HepG2 (cell line): Measurements from ENCODE around the gene GNAS-AS1. TPM values are rescaled to one million over a fixed set of nuclear protein-coding genes. Genes with fewer than 3 reads are reported as not detected.
A peak's percentile ranks its signal among the peaks of the same experiment; 100 is the strongest.

Source experiments
- DNMT3B ChIP-seq: conservative IDR thresholded peaks from 2 replicates; pipeline ENCODE4 v1.6.1; 2016; ENCODE audit warnings: missing biosample characterization, control low read depth
- ELF3 ChIP-seq: IDR thresholded peaks from 2 replicates; pipeline ENCODE4 v1.6.1; 2016; ENCODE audit warnings: missing genetic modification reagents, missing compliant biosample characterization
- ESRRA ChIP-seq: sonication (generic); formaldehyde crosslinking; IDR thresholded peaks from 2 replicates; pipeline ENCODE4 v1.5.1; 2020; ENCODE audit warnings: mild to moderate bottlenecking, low read depth, missing genetic modification reagents
- KLF16 ChIP-seq, 2 experiments: sonication (generic) in 1 of 2; formaldehyde crosslinking in 1 of 2; IDR thresholded peaks; 2 replicates each; pipeline versions ENCODE4 v1.6.1 to v1.8.0; 2016 to 2023; ENCODE audit warnings: missing genetic modification reagents in 2 of 2, missing compliant biosample characterization in 1 of 2
- MED8 ChIP-seq: sonication (generic); formaldehyde crosslinking; IDR thresholded peaks from 2 replicates; pipeline ENCODE4 v1.8.1; 2023; ENCODE audit warnings: mild to moderate bottlenecking, missing genetic modification reagents; ENCODE audit not compliant: insufficient replicate concordance
- SIX4 ChIP-seq: sonication (generic); formaldehyde crosslinking; IDR thresholded peaks from 2 replicates; pipeline ENCODE4 v1.4.0; 2020; ENCODE audit warnings: missing genetic modification reagents
- SMAD3 ChIP-seq: sonication (generic); formaldehyde crosslinking; IDR thresholded peaks from 2 replicates; pipeline ENCODE4 v1.4.0; 2020; ENCODE audit warnings: missing genetic modification reagents
- SMARCC2 ChIP-seq: fragments of 450-650 bp; IDR thresholded peaks from 2 replicates; pipeline ENCODE4 v1.6.1; 2017; ENCODE audit warnings: antibody characterized with exemption, mild to moderate bottlenecking
- SRF ChIP-seq: IDR thresholded peaks from 2 replicates; pipeline ENCODE4 v1.6.1; 2011; ENCODE audit warnings: mild to moderate bottlenecking, low read depth, low read length, moderate library complexity
- ZNF17 ChIP-seq: sonication (generic); formaldehyde crosslinking; IDR thresholded peaks from 2 replicates; pipeline ENCODE4 v1.5.0; 2020; ENCODE audit warnings: mild to moderate bottlenecking, missing genetic modification reagents
- ZNF251 ChIP-seq: sonication (generic); formaldehyde crosslinking; IDR thresholded peaks from 2 replicates; pipeline ENCODE4 v1.9.0; 2021; ENCODE audit warnings: mild to moderate bottlenecking, missing genetic modification reagents
- ZNF3 ChIP-seq: IDR thresholded peaks from 2 replicates; pipeline ENCODE4 v1.7.0; 2017; ENCODE audit warnings: inconsistent platforms
- ZNF430 ChIP-seq: sonication (generic); formaldehyde crosslinking; IDR thresholded peaks from 2 replicates; pipeline ENCODE4 v1.9.0; 2021; ENCODE audit warnings: mild to moderate bottlenecking, missing genetic modification reagents
- ZNF496 ChIP-seq: sonication (generic); formaldehyde crosslinking; IDR thresholded peaks from 2 replicates; pipeline ENCODE4 v1.8.1; 2023; ENCODE audit warnings: mild to moderate bottlenecking, moderate library complexity, missing genetic modification reagents; ENCODE audit not compliant: insufficient replicate concordance
- ZNF703 ChIP-seq: sonication (generic); formaldehyde crosslinking; IDR thresholded peaks from 2 replicates; pipeline ENCODE4 v1.5.1; 2020; ENCODE audit warnings: missing genetic modification reagents, mild to moderate bottlenecking, moderate library complexity, borderline replicate concordance
- ZSCAN31 ChIP-seq: sonication (generic); formaldehyde crosslinking; IDR thresholded peaks from 2 replicates; pipeline ENCODE4 v1.5.0; 2020; ENCODE audit warnings: low read depth, mild to moderate bottlenecking, missing genetic modification reagents
- polyA plus RNA-seq, 8 experiments: library from polyadenylated mRNA; depleted of rRNA in 3 of 8; stranded (reverse) in 7 of 8; unstranded in 1 of 8; fragments of >200 nt; fragmentation: Illumina TruSeq in 4 of 8; extraction: Trizol in 4 of 8; gene quantifications; 2 replicates each; pipeline versions ENCODE4 v1.2.1 to v1.2.3, GENCODE V29; 2011 to 2016; ENCODE audit warnings: low read depth in 4 of 8, missing spikeins in 1 of 8, mixed read lengths in 1 of 8; ENCODE audit not compliant: insufficient read depth in 1 of 8
- total RNA-seq, 5 experiments: library from RNA; depleted of rRNA; stranded (reverse); fragments of >200 nt; fragmentation: Illumina TruSeq; extraction: Trizol; gene quantifications; 2 replicates each; pipeline ENCODE4 v1.2.3, GENCODE V29; 2016; ENCODE audit warnings: low read depth in 1 of 5
- TF ChIP-seq, protein P1 (sequence below): sonication (generic); formaldehyde crosslinking; conservative IDR thresholded peaks from 2 replicates; pipeline ENCODE4 v1.5.0; 2020; ENCODE audit warnings: missing genetic modification reagents
- TF ChIP-seq, protein P2 (sequence below): IDR thresholded peaks from 2 replicates; pipeline ENCODE4 v1.6.1; 2016; ENCODE audit warnings: missing biosample characterization, missing genetic modification reagents, low read depth
- TF ChIP-seq, protein P3 (sequence below): sonication (generic); formaldehyde crosslinking; IDR thresholded peaks from 2 replicates; pipeline ENCODE4 v1.4.0; 2020; ENCODE audit warnings: mild to moderate bottlenecking, low read depth, missing genetic modification reagents
- TF ChIP-seq, protein P4 (sequence below): sonication (generic); formaldehyde crosslinking; IDR thresholded peaks from 2 replicates; pipeline ENCODE4 v1.5.1; 2020; ENCODE audit warnings: missing genetic modification reagents, mild to moderate bottlenecking, borderline replicate concordance
- TF ChIP-seq, protein P5 (sequence below): IDR thresholded peaks from 2 replicates; pipeline ENCODE4 v1.6.1; 2016; ENCODE audit warnings: missing compliant biosample characterization, missing genetic modification reagents, borderline replicate concordance

The GNAS-AS1 gene
- total and polyA plus RNA-seq, 2 of the 13 experiments (the other 11 are each of a cell fraction or from before 2014, with no cell fraction given) = not detected

DNA sequence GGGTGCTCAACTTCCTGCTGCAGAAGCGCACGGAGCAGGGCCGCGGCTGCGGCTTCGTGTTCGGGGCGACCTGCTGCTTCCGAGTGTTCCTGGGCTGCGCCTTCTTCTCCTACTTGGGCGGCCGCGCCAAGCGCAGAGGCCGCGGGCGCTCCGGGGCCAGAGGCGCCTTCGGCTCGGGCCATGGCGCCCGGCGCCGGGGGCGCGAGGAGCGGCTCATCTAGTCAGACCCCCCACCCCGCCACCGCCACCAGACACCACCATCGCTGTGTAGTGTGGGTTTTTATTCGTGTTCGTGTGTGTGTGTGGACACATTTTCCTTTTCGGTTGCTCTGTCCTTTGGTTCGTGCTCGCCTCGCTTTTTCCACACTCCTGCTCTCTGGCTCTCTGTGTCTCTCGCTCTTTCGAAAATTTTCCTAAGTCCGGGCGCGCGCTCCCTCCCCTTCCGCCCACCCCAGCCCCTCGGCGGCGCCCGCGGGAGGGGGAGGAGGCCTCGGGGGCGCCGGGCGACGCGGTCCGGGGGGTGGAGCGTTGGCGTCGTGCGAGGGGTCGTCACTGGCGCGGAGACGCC, 39.9 kb upstream of the GNAS-AS1 start (continued):
- TF ChIP-seq, protein P1, sequence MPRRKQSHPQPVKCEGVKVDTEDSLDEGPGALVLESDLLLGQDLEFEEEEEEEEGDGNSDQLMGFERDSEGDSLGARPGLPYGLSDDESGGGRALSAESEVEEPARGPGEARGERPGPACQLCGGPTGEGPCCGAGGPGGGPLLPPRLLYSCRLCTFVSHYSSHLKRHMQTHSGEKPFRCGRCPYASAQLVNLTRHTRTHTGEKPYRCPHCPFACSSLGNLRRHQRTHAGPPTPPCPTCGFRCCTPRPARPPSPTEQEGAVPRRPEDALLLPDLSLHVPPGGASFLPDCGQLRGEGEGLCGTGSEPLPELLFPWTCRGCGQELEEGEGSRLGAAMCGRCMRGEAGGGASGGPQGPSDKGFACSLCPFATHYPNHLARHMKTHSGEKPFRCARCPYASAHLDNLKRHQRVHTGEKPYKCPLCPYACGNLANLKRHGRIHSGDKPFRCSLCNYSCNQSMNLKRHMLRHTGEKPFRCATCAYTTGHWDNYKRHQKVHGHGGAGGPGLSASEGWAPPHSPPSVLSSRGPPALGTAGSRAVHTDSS (CRISPR knock-in tag) = no peak
- TF ChIP-seq KLF16 (CRISPR knock-in tag; IDR thresholded peaks at IDR 0.05) = peak in 1 of 2 experiments; percentile 80; a peak in 2 of 4 replicates
- no peak for TF ChIP-seq DNMT3B
- TF ChIP-seq ZNF703 = no peak
- TF ChIP-seq SRF = no peak
- TF ChIP-seq, protein P2, sequence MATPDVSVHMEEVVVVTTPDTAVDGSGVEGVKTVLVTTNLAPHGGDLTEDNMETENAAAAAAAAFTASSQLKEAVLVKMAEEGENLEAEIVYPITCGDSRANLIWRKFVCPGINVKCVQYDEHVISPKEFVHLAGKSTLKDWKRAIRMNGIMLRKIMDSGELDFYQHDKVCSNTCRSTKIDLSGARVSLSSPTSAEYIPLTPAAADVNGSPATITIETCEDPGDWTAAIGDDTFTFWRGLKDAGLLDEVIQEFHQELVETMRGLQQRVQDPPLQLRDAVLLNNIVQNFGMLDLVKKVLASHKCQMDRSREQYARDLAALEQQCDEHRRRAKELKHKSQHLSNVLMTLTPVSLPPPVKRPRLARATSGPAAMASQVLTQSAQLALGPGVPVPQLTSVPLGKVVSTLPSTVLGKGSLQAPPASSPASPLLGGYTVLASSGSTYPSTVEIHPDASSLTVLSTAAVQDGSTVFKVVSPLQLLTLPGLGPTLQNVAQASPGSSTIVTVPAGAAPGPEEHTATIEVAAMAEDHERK (CRISPR knock-in tag) = peak; percentile 60; the same call in 1 of the 2 replicates
- TF ChIP-seq ZNF251 (CRISPR knock-in tag) = no peak
- TF ChIP-seq ELF3 (CRISPR knock-in tag) = no peak
- no peak for TF ChIP-seq SMARCC2
- no peak for TF ChIP-seq ZNF17 (CRISPR knock-in tag)
- no peak for TF ChIP-seq ZNF3 (CRISPR knock-in tag)
- no peak for TF ChIP-seq ZNF496 (CRISPR knock-in tag)
- TF ChIP-seq ESRRA (CRISPR knock-in tag) = peak; percentile 43; the same call in 1 of the 2 replicates
- TF ChIP-seq, protein P3, sequence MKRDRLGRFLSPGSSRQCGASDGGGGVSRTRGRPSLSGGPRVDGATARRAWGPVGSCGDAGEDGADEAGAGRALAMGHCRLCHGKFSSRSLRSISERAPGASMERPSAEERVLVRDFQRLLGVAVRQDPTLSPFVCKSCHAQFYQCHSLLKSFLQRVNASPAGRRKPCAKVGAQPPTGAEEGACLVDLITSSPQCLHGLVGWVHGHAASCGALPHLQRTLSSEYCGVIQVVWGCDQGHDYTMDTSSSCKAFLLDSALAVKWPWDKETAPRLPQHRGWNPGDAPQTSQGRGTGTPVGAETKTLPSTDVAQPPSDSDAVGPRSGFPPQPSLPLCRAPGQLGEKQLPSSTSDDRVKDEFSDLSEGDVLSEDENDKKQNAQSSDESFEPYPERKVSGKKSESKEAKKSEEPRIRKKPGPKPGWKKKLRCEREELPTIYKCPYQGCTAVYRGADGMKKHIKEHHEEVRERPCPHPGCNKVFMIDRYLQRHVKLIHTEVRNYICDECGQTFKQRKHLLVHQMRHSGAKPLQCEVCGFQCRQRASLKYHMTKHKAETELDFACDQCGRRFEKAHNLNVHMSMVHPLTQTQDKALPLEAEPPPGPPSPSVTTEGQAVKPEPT (CRISPR knock-in tag) = no peak; the same call in 1 of the 2 replicates
- 0 out of 2 replicates have a peak, but pooled peaks have one; percentile 63 for TF ChIP-seq ZSCAN31
- TF ChIP-seq MED8 (CRISPR knock-in tag) = no peak
- TF ChIP-seq, protein P4, sequence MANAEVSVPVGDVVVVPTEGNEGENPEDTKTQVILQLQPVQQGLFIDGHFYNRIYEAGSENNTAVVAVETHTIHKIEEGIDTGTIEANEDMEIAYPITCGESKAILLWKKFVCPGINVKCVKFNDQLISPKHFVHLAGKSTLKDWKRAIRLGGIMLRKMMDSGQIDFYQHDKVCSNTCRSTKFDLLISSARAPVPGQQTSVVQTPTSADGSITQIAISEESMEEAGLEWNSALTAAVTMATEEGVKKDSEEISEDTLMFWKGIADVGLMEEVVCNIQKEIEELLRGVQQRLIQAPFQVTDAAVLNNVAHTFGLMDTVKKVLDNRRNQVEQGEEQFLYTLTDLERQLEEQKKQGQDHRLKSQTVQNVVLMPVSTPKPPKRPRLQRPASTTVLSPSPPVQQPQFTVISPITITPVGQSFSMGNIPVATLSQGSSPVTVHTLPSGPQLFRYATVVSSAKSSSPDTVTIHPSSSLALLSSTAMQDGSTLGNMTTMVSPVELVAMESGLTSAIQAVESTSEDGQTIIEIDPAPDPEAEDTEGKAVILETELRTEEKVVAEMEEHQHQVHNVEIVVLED (CRISPR knock-in tag) = peak; percentile 73
- no peak; the same call in none of the 2 replicates for TF ChIP-seq SMAD3 (CRISPR knock-in tag)
- peak; percentile 57; the same call in 1 of the 2 replicates for TF ChIP-seq ZNF430
- TF ChIP-seq, protein P5, sequence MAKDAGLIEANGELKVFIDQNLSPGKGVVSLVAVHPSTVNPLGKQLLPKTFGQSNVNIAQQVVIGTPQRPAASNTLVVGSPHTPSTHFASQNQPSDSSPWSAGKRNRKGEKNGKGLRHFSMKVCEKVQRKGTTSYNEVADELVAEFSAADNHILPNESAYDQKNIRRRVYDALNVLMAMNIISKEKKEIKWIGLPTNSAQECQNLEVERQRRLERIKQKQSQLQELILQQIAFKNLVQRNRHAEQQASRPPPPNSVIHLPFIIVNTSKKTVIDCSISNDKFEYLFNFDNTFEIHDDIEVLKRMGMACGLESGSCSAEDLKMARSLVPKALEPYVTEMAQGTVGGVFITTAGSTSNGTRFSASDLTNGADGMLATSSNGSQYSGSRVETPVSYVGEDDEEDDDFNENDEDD (CRISPR knock-in tag) = peak; percentile 78; the same call in 1 of the 2 replicates
- TF ChIP-seq SIX4 = no peak
